WERI-Rb-1 (cell line): ENCODE measurements around the gene OR2V1.
"Not testable (repeated sequence)": the region's sequence is repeated elsewhere in the genome, so short reads cannot be mapped to it uniquely, and the experiment has no call there.

Experiments used
- DNase-seq: peaks from one replicate; pipeline ENCODE4 v3.0.0-alpha.2; 2020
- H3K27ac ChIP-seq: fragments of 250-450 bp; sonication (Bioruptor Pico); 2 replicates; pipeline ENCODE4 v1.5.1; 2020; ENCODE audit warnings: mild to moderate bottlenecking, moderate library complexity
- H3K27me3 ChIP-seq: fragments of 250-450 bp; sonication (Bioruptor Pico); 2 replicates; pipeline ENCODE4 v1.5.1; 2021; ENCODE audit warnings: mild to moderate bottlenecking, low read depth, moderate library complexity; ENCODE audit not compliant: insufficient read depth, severe bottlenecking
- H3K36me3 ChIP-seq: fragments of 250-450 bp; sonication (Bioruptor Pico); 2 replicates; pipeline ENCODE4 v1.5.1; 2020; ENCODE audit warnings: mild to moderate bottlenecking, moderate library complexity
- H3K4me3 ChIP-seq: 2 replicates; pipeline ENCODE4 v1.5.1; 2011; ENCODE audit warnings: low read depth, mild to moderate bottlenecking, control low read depth, low read length
- H3K9me3 ChIP-seq: fragments of 250-450 bp; sonication (Bioruptor Pico); 2 replicates; pipeline ENCODE4 v1.5.1; 2021; ENCODE audit warnings: mild to moderate bottlenecking, moderate library complexity; ENCODE audit not compliant: severe bottlenecking
- CTCF ChIP-seq: IDR thresholded peaks from 2 replicates; pipeline ENCODE4 v1.5.1; 2011; ENCODE audit warnings: low read depth, mild to moderate bottlenecking, control low read depth, inconsistent platforms, low read length

The OR2V1 gene

DNA sequence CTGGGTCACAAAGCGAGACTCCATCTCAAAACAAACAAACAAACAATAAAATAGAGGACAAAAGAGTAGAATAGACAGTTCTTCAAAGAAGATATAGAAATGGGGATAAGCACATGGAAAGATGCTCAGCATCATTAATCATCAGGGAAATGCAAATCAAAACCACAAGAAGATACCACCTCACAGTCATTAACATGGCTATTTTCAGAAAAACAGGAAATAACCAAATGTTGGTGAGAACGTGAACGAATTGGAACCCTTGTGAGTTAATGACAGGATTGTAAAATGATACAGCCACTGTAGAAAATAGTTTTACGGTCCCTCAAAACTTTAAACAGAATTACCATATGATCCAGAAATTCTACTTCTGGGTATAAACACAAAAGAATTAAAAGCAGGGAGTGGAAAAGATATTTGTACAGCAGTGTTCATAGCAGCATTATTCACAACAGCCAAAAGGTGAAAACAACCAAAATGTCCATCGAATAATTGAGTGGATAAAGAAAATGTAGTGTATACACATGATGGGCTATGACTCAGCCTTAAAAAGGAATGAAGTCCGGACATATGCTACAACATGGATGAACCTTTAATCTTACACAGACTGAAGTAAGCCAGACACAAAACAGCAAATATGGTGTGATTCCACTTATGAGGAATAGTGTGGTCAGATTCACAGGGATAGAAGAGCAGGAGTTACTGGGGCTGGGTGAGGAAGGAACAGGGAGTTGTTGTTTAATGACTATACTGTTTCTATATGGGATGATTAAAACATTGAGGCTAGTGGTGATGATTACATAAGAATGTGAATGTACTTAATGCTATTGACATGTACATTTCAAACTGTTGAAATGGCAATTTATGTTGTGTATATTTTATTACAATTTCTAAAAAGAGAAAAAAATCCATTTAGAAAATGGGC, 36.1 kb upstream of the OR2V1 start:
- H3K4me3 ChIP-seq: no peak overlapping the region
- no peaks in the 10 kb centered on the region for H3K27me3 ChIP-seq
- no peak for DNase-seq
- no peak for TF ChIP-seq CTCF
- no peak overlapping the region for H3K27ac ChIP-seq
- no peaks in the 10 kb centered on the region for H3K9me3 ChIP-seq
- no peaks in the 10 kb centered on the region for H3K36me3 ChIP-seq

DNA sequence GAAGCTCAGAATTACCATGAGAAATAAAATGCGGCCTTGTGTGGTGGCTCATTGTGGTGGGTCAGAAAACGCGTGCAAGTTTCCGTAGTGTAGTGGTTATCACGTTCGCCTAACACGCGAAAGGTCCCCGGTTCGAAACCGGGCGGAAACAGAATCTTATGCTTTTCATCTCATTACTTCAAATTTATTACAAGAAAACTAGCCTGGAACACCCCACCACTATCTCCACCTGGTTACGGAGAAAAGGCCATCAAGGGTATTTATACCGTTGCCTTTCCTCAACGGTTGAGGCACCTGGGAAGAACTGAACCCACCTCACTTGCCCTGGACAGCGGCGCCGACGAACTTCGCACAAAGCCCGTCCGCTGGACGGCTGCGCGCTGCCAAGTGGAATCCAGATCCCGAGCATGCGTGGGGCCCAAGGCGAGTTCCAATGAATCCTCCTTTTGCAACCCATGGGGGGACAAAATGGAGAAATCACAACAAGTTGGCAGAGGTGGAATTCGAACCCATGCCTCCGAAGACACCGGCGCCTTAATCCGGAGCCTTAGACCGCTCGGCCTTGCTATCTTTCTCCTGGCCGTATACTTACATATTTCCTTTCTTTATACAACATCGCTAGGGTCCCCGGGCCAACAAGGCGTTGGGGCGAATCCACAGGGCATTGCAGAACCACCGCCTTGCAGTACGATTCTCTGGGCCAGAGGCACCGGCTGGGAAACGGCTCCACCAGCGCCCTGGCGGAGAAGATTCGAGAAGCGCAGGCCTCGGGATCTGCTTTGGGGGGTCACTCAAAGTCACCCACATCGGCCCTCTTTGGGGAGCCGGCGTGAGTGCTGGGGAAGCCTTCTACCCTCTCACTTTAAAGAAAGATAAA, 33.3 kb upstream of the OR2V1 start:
- Histone ChIP-seq H3K27ac (no peak overlapping the region), H3K4me3 (no peak overlapping the region), H3K9me3 (no peaks in the 10 kb centered on the region), H3K36me3 (no peaks in the 10 kb centered on the region), H3K27me3 (no peaks in the 10 kb centered on the region)
- no peak for DNase-seq
- no peak for TF ChIP-seq CTCF

DNA sequence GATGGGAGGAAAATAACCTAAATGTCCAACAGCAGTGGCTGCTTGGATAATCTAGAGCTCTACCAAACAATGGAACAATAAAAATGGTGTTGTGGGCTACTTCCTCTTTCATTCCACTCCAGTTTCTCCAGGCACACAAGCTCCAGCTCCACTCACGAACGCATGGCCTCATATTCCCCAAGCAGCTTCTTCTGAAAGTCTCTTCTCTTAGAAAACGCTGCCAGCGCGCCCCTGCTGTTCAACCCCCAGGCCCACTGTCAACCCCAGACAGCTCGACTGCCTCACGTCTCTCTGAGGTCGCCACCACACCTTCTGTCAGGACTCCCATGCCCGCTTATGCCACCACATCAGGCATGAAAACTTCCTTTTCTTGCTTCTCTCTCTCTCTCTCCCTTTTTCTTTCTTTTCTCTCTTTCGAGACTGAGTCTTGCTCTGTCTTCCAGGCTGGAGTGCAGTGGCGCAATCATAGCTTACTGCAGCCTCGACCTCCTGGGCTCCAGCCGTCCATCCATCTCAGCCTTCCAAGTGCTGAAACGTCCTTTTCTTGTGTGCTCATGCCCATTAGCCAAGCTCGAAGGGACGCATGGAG, 32.6 kb upstream of the OR2V1 start:
- no peaks in the 10 kb centered on the region for H3K27me3 ChIP-seq
- TF ChIP-seq CTCF: no peak
- H3K4me3 ChIP-seq: no peak overlapping the region
- H3K9me3 ChIP-seq: no peaks in the 10 kb centered on the region
- no peak overlapping the region for H3K27ac ChIP-seq
- DNase-seq: no peak
- H3K36me3 ChIP-seq: no peaks in the 10 kb centered on the region

DNA sequence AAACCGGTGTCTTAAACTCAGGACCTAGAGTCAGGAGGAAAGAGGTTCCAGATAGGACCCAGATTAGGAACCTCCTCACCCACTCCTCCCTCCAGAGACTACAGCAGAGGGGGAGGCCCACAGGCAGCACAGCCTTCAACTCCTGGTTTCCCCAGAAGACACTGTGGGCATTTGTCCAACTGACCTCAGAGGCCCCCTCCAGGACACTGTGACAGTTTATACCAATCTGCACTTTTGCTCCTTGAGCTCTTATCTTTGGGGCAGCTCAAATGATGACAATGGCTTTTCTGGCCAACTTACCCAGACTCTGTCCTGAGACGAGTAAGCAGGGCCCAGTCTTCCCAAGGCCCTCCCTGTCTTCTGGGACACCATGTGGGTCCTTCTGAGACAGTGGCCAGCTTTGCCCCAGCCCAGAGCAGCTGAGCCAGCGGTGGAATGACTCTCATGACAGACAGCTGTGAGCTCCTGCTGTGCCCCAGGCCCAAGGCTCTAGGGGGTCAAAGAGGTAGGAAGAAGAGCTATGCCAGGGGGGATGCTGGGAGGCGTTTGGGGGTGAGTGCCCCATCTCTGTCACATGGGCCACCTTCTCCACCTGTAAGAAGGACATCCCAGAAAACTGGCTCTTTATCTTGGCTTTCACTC, 30.7 kb upstream of the OR2V1 start:
- no peak overlapping the region for H3K27ac ChIP-seq
- no peak overlapping the region for H3K4me3 ChIP-seq

DNA sequence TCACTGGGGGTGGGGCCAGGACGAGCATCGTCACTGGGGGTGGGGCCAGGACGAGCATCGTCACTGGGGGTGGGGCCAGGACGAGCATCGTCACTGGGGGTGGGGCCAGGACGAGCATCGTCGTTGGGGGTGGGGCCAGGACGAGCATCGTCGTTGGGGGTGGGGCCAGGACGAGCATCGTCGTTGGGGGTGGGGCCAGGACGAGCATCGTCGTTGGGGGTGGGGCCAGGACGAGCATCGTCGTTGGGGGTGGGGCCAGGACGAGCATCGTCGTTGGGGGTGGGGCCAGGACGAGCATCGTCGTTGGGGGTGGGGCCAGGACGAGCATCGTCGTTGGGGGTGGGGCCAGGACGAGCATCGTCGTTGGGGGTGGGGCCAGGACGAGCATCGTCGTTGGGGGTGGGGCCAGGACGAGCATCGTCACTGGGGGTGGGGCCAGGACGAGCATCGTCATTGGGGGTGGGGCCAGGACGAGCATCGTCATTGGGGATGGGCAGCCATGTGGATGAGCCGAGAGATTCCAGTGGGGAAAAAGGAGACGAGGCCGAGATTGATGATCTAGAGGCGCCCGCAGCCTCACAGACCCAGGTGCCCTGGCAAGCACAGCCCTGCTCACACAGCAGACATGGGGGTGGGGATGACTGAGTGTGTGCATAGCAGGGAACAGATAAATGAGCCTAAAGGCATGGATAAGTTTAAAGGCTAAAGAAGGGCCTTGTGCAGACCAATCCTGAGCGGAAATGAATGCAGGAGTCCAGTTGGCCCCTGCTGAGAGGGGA, 30.0 kb upstream of the OR2V1 start:
- H3K27me3 ChIP-seq, H3K27ac ChIP-seq, H3K4me3 ChIP-seq, H3K9me3 ChIP-seq, H3K36me3 ChIP-seq: not testable (repeated sequence)
- DNase-seq: peak; percentile 38

More for the DNA sequence above, 30.7 kb upstream of the OR2V1 start:
- no peak for DNase-seq
- Histone ChIP-seq H3K36me3 (no peaks in the 10 kb centered on the region), H3K27me3 (no peaks in the 10 kb centered on the region), H3K9me3 (no peaks in the 10 kb centered on the region)
- TF ChIP-seq CTCF: no peak
